NCI-H1092 (cell line): ENCODE data around the gene ETS1.

Source experiments
- DNase-seq: peaks from one replicate; lab custom pipeline; 2025; lab: John Stamatoyannopoulos, UW

The ETS1 gene

GRCh38 chr11:128587415-128587814, at the start of gene ETS1:
TSS of gene ETS1 (minus strand) at chr11:128587558. CDS start at chr11:128573130, 14,428 bp downstream.
- no peak for DNase-seq

GRCh38 chr11:128634395-128634794, 47.0 kb upstream of the ETS1 start:
- no peak for DNase-seq

- DNase-seq = no peak
These were observed 46.1 kb upstream of the ETS1 start for GRCh38 chr11:128633384-128633965.

GRCh38 chr11:128632141-128632791, 44.9 kb upstream of the ETS1 start:
- DNase-seq = no peak

GRCh38 chr11:128630367-128631230, 43.2 kb upstream of the ETS1 start:
- peak; percentile 79 for DNase-seq

GRCh38 chr11:128629516-128630106, 42.3 kb upstream of the ETS1 start:
- DNase-seq = no peak

- no peak for DNase-seq
These were observed 41.3 kb upstream of the ETS1 start for GRCh38 chr11:128628686-128629085.

- DNase-seq = no peak
These were observed 40.9 kb upstream of the ETS1 start for GRCh38 chr11:128628325-128628673.

- no peak for DNase-seq
These were observed 40.4 kb upstream of the ETS1 start for GRCh38 chr11:128627666-128628324.

GRCh38 chr11:128626913-128627665, 39.7 kb upstream of the ETS1 start:
- DNase-seq = no peak

- no peak for DNase-seq
These were observed 38.4 kb upstream of the ETS1 start for GRCh38 chr11:128625746-128626145.

- no peak for DNase-seq
These were observed 38.0 kb upstream of the ETS1 start for GRCh38 chr11:128625326-128625725.

GRCh38 chr11:128624269-128625175, 37.2 kb upstream of the ETS1 start:
- no peak for DNase-seq

GRCh38 chr11:128623091-128623490, 35.7 kb upstream of the ETS1 start:
- DNase-seq = no peak

- no peak for DNase-seq
These were observed 34.5 kb upstream of the ETS1 start for GRCh38 chr11:128621601-128622501.

GRCh38 chr11:128620309-128621100, 33.1 kb upstream of the ETS1 start:
- no peak for DNase-seq

GRCh38 chr11:128619540-128620308, 32.4 kb upstream of the ETS1 start:
- no peak for DNase-seq

- no peak for DNase-seq
These were observed 31.6 kb upstream of the ETS1 start for GRCh38 chr11:128619007-128619406.
